Right lobe of liver (tissue), 6 donors: ENCODE measurements around the gene TET1. TPM values are rescaled to one million over a fixed set of nuclear protein-coding genes. Genes with fewer than 3 reads are reported as not detected.

Experiments used
- ATAC-seq, 4 donors: fragments of 200-7000 bp; cut with Tn5 transposase; one replicate each; pipeline ENCODE4 v1.9.1; 2020; ENCODE audit warnings: mild to moderate bottlenecking in 4 of 4, moderate library complexity in 4 of 4
- DNase-seq, 3 donors: peaks; one replicate each; pipeline ENCODE4 v3.0.0-alpha.2; 2020
- H3K27ac ChIP-seq, 3 donors: fragments of 200-600 bp; one replicate each; pipeline ENCODE4 v1.8.0; 2022
- H3K27me3 ChIP-seq, 2 donors: fragments of 200-600 bp; one replicate each; pipeline ENCODE4 v1.8.0; 2022
- H3K36me3 ChIP-seq, 4 donors: fragments of 200-600 bp; sonication (generic) in 1 of 4; one replicate each; pipeline versions ENCODE4 v1.5.1 to v1.8.0; 2017 to 2022; ENCODE audit warnings: control low read depth in 1 of 4
- H3K4me1 ChIP-seq, 4 donors: fragments of 200-600 bp; sonication (generic) in 1 of 4; one replicate each; pipeline versions ENCODE4 v1.5.1 to v1.8.0; 2017 to 2022; ENCODE audit warnings: control low read depth in 1 of 4
- H3K4me3 ChIP-seq, 3 donors: fragments of 200-600 bp; one replicate each; pipeline ENCODE4 v1.8.0; 2022
- H3K9me3 ChIP-seq, 4 donors: fragments of 200-600 bp; sonication (generic) in 1 of 4; one replicate each; pipeline versions ENCODE4 v1.5.1 to v1.8.0; 2017 to 2022; ENCODE audit warnings: control low read depth in 1 of 4
- POLR2A ChIP-seq: fragments of 450-650 bp; IDR thresholded peaks from one replicate; pipeline ENCODE4 v1.6.1; 2017; ENCODE audit warnings: antibody characterized with exemption, mild to moderate bottlenecking
- WGBS: methylation state at CpG from one replicate; pipeline ENCODE4 v1.1.6; 2018; ENCODE audit warnings: low coverage, low lambda C conversion rate; ENCODE audit not compliant: insufficient coverage; ENCODE audit errors: missing lambda C conversion rate; 5-methylcytosine and 5-hydroxymethylcytosine counted together
- intact Hi-C, 2 donors: fragments of 100-400 bp; cut with DNase I; formaldehyde crosslinking; loops; one replicate each; pipeline versions ENCODE4 v1.11.2 to v1.14.1; 2022
- total RNA-seq, 6 experiments: library from RNA; depleted of rRNA in 2 of 6; stranded (reverse); fragments of >200 nt in 2 of 6; fragmentation: NEBNext Ultra II Directional in 3 of 6; extraction: Animal tissue kit (Norgen Biotek cat#: 25700) in 3 of 6; gene quantifications; one replicate each; pipeline versions ENCODE4 v1.1.0 to v1.2.4, GENCODE V29; 2016 to 2023
- TF ChIP-seq, protein P1 (sequence below), 4 donors: fragments of 200-600 bp in 3 of 4; fragments of 450-650 bp in 1 of 4; IDR thresholded peaks; one replicate each; pipeline versions ENCODE4 v1.5.1 to v1.8.0; 2016 to 2022; ENCODE audit warnings: antibody characterized with exemption in 4 of 4, mild to moderate bottlenecking in 2 of 4
- donor health status: DM: no; HTN: yes; CAD: no.
- donor health status: DM: no; HTN: no; CAD: no.
- donor health status: DM: no; HTN: no; CAD: no.
- donor health status: DM: no; HTN: yes; CAD: no.
- donor health status: DM: no; HTN: yes; CAD: no.

Gene TET1
- total RNA-seq, 6 experiments from 2014 or later: 0.62 to 0.86 (median 0.67) TPM

GRCh38 chr10:68550747-68551411 lies 9.3 kb upstream of the TET1 start:
- Histone ChIP-seq H3K27ac (no peak overlapping the region), H3K27me3 (no peaks in the 10 kb centered on the region), H3K36me3 (no peaks in the 10 kb centered on the region), H3K4me1 (no peaks in the 10 kb centered on the region), H3K9me3 (no peaks in the 10 kb centered on the region), H3K4me3 (no peak overlapping the region)
- TF ChIP-seq, protein P1, sequence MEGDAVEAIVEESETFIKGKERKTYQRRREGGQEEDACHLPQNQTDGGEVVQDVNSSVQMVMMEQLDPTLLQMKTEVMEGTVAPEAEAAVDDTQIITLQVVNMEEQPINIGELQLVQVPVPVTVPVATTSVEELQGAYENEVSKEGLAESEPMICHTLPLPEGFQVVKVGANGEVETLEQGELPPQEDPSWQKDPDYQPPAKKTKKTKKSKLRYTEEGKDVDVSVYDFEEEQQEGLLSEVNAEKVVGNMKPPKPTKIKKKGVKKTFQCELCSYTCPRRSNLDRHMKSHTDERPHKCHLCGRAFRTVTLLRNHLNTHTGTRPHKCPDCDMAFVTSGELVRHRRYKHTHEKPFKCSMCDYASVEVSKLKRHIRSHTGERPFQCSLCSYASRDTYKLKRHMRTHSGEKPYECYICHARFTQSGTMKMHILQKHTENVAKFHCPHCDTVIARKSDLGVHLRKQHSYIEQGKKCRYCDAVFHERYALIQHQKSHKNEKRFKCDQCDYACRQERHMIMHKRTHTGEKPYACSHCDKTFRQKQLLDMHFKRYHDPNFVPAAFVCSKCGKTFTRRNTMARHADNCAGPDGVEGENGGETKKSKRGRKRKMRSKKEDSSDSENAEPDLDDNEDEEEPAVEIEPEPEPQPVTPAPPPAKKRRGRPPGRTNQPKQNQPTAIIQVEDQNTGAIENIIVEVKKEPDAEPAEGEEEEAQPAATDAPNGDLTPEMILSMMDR (IDR thresholded peaks at IDR 0.05): peak; percentile 61 to 69 (median 61)
- TF ChIP-seq POLR2A: no peak
- no peak for DNase-seq
- peak; percentile 83 to 91 (median 89) for ATAC-seq
- intact Hi-C loops: no loop called here
- 18% methylated on average over 2 of the region's 5 CpGs for WGBS

GRCh38 chr10:68553138-68553537 lies 7.0 kb upstream of the TET1 start:
- ATAC-seq (no peak), DNase-seq (no peak)
- Histone ChIP-seq H3K27me3 (no peaks in the 10 kb centered on the region), H3K36me3 (no peaks in the 10 kb centered on the region), H3K4me3 (no peak overlapping the region), H3K9me3 (no peaks in the 10 kb centered on the region), H3K27ac (no peak overlapping the region), H3K4me1 (no peaks in the 10 kb centered on the region)
- intact Hi-C loops: no loop called here
- no peak for TF ChIP-seq POLR2A
- TF ChIP-seq, protein P1 (IDR thresholded peaks at IDR 0.05): no peak
- WGBS: 46% methylated on average over 5 of the region's 6 CpGs

DNA sequence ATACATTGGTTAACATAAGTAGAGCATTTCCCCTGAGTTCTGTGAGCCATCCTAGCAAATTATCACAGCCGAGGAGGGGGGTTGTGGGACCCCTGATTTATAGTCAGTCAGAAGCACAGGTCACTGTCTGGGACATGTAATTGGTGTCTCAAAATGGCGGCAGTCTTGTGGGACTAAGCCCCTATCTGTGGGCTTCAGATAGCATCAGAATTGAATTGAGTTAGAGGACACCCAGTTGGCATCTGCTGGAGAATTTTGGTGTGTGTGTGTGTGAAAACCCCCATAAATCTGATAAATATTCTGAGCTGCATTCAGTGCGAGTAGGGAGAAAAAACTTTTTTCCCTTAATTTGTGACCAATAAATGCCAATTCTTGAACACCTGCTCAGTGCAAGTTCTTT lies 6.5 kb upstream of the TET1 start:
- H3K36me3 ChIP-seq: no peaks in the 10 kb centered on the region
- WGBS: 81% methylated on average over 2 of the region's 3 CpGs
- H3K9me3 ChIP-seq: no peaks in the 10 kb centered on the region
- TF ChIP-seq, protein P1 (IDR thresholded peaks at IDR 0.05): no peak
- TF ChIP-seq POLR2A: no peak
- DNase-seq (no peak), ATAC-seq (no peak)
- no peaks in the 10 kb centered on the region for H3K4me1 ChIP-seq
- H3K27ac ChIP-seq: no peak overlapping the region
- H3K4me3 ChIP-seq: no peak overlapping the region
- intact Hi-C loops: no loop called here
- H3K27me3 ChIP-seq: no peaks in the 10 kb centered on the region

- no peaks in the 10 kb centered on the region for H3K27me3 ChIP-seq
- no peaks in the 10 kb centered on the region for H3K9me3 ChIP-seq
- no peak overlapping the region for H3K27ac ChIP-seq
- 100% methylated on average over 2 of the region's 2 CpGs for WGBS
- H3K4me3 ChIP-seq: no peak overlapping the region
- intact Hi-C loops: no loop called here
- TF ChIP-seq POLR2A: no peak
- TF ChIP-seq, protein P1 (IDR thresholded peaks at IDR 0.05): no peak
- DNase-seq (no peak), ATAC-seq (no peak)
- H3K36me3 ChIP-seq: no peaks in the 10 kb centered on the region
- no peaks in the 10 kb centered on the region for H3K4me1 ChIP-seq
Observed at GRCh38 chr10:68558478-68558877, 1.7 kb upstream of the TET1 start.
